Measurements from ENCODE around the gene MLXIP.

DNA sequence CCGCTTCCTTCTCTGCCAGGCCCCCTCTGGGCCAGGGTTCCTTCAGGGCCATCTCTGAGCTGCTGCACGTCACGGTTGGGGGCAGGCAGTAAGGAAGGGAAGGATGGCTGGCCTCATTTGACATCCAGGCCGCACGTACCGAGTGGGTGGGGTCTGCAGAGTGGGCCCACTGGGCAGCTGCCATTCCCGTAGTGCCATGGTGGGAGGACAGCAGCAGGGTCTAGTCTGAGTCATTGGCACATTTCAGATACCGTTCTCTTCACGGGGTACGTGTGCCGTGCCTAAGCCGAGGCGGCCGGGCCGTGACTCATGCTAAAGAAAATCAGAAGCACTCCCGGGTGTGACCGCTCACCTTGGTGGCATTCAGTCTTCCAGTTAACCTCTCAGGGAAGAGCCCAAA is 51.6 kb downstream of the MLXIP start:
- TF ChIP-seq EZH2 (IDR thresholded peaks at IDR 0.05) = no peak
- TF ChIP-seq FOXP2 (optimal IDR thresholded peaks at IDR 0.05; ENCODE audit: control extremely low read depth, extremely low read length, insufficient read depth) = no peak

Measured in SK-N-MC (cell line).